Ishikawa (cell line): Measurements from ENCODE around the gene TOMM40L.

Experiments used
- CEBPB ChIP-seq: IDR thresholded peaks from 2 replicates; pipeline ENCODE4 v1.6.1; 2012
- CREB1 ChIP-seq: IDR thresholded peaks from 2 replicates; pipeline ENCODE4 v1.6.1; 2012; ENCODE audit warnings: low read depth
- EGR1 ChIP-seq: IDR thresholded peaks from 2 replicates; pipeline ENCODE4 v1.6.1; 2012
- EP300 ChIP-seq: IDR thresholded peaks from 2 replicates; pipeline ENCODE4 v1.6.1; 2012; ENCODE audit warnings: borderline replicate concordance
- FOXM1 ChIP-seq: IDR thresholded peaks from 2 replicates; pipeline ENCODE4 v1.6.1; 2012; ENCODE audit warnings: low read depth, borderline replicate concordance
- MAX ChIP-seq: IDR thresholded peaks from 2 replicates; pipeline ENCODE4 v1.6.1; 2012
- NFIC ChIP-seq: IDR thresholded peaks from 2 replicates; pipeline ENCODE4 v1.6.1; 2012
- RAD21 ChIP-seq: IDR thresholded peaks from 2 replicates; pipeline ENCODE4 v1.6.1; 2012; ENCODE audit warnings: low read depth
- TAF1 ChIP-seq: IDR thresholded peaks from 2 replicates; pipeline ENCODE4 v1.6.1; 2012; ENCODE audit warnings: low read depth, mild to moderate bottlenecking
- TCF12 ChIP-seq: IDR thresholded peaks from 2 replicates; pipeline ENCODE4 v1.6.1; 2012; ENCODE audit warnings: low read depth
- TEAD4 ChIP-seq: IDR thresholded peaks from 2 replicates; pipeline ENCODE4 v1.6.1; 2012
- USF1 ChIP-seq: IDR thresholded peaks from 2 replicates; pipeline ENCODE4 v1.6.1; 2012
- YY1 ChIP-seq: IDR thresholded peaks from 2 replicates; pipeline ENCODE4 v1.6.1; 2012; ENCODE audit warnings: low read depth
- TF ChIP-seq, protein P1 (sequence below): IDR thresholded peaks from 2 replicates; pipeline ENCODE4 v1.6.1; 2012; ENCODE audit warnings: low read depth, mild to moderate bottlenecking

The TOMM40L gene

DNA sequence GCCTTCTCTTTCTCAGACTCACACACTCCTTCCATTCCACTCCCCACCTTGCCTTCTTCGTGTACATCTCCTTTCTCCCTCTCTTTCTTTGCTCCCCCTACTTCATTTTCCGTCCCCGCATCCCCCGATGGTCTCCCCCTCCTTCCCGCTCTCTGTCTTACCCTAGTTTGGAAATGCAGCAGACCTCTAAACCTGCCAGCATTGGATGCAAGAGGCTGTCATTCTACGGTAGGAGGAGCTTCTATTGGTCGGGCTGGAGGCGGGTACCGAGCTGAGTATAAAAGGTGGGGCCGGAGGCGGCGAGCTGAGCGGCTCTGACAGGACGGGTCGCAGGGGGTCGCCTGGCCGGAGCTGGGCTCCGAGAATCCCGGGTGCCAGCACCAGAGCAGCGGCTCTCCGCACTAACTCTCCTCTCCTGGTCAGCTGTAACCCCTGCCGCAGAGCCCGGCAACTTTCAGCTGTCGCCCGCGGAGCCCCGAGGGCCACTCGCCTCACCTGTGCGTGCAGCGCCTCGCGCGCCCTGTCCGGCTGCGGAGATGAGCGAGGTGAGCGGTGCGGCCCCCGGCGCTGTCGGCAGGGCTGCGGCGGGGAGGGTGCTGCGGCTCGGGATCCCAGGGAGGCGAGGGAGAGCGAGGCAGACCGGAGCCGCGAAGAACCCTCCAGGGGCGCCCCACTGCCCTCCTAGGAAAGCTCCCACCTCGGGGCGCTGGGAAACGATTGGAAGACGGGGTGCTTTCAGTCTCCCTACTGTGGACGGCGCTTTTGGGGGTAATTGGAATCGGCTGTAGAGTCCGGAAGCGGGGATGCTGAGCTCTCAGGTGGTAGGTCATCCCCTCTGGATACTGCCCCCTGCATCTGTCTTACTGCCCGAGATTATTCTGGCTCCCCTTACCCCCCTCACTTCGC is 32.8 kb downstream of the TOMM40L start, which contains the start of gene PCP4L1:
TSS of gene PCP4L1 (plus strand) at position 307 of the 906 bp plus-strand sequence. CDS start at position 537, 230 bp downstream.
- TF ChIP-seq MAX: no peak; the same call in 1 of the 2 replicates

GRCh38 chr1:161259345-161259702 is 33.5 kb downstream of the TOMM40L start:
- TF ChIP-seq EP300 (no peak), TEAD4 (no peak), RAD21 (no peak)

DNA sequence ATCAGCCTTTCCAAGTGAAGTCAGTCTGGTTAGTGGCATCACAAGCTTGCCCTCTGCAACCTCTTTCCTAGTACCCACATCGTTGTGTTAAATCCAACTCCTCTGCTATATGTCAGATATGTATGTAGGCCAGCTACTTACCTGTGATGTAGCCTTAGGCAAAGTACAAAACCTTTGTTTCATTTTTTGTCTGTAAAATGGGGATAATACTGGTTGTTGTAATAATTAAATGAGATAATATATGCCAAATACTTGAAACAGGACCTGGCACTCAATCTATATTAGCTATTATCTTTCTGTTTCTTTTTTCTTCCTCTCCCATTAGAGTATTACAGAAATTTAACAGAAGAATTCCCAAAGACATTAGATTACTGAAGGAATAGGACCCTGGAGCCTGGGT is 33.9 kb downstream of the TOMM40L start:
- TF ChIP-seq MAX (no peak), TCF12 (no peak), USF1 (no peak), YY1 (no peak), NFIC (no peak), EGR1 (no peak), CREB1 (no peak), TAF1 (no peak), EP300 (no peak), TEAD4 (no peak), RAD21 (no peak)
- TF ChIP-seq, protein P1, sequence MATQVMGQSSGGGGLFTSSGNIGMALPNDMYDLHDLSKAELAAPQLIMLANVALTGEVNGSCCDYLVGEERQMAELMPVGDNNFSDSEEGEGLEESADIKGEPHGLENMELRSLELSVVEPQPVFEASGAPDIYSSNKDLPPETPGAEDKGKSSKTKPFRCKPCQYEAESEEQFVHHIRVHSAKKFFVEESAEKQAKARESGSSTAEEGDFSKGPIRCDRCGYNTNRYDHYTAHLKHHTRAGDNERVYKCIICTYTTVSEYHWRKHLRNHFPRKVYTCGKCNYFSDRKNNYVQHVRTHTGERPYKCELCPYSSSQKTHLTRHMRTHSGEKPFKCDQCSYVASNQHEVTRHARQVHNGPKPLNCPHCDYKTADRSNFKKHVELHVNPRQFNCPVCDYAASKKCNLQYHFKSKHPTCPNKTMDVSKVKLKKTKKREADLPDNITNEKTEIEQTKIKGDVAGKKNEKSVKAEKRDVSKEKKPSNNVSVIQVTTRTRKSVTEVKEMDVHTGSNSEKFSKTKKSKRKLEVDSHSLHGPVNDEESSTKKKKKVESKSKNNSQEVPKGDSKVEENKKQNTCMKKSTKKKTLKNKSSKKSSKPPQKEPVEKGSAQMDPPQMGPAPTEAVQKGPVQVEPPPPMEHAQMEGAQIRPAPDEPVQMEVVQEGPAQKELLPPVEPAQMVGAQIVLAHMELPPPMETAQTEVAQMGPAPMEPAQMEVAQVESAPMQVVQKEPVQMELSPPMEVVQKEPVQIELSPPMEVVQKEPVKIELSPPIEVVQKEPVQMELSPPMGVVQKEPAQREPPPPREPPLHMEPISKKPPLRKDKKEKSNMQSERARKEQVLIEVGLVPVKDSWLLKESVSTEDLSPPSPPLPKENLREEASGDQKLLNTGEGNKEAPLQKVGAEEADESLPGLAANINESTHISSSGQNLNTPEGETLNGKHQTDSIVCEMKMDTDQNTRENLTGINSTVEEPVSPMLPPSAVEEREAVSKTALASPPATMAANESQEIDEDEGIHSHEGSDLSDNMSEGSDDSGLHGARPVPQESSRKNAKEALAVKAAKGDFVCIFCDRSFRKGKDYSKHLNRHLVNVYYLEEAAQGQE: no peak

GRCh38 chr1:161260376-161261260 is 34.8 kb downstream of the TOMM40L start:
- no peak for TF ChIP-seq TCF12
- no peak for TF ChIP-seq CREB1
- TF ChIP-seq CEBPB: peak; percentile 50; the same call in 1 of the 2 replicates

GRCh38 chr1:161261261-161262235 is 35.7 kb downstream of the TOMM40L start:
- TF ChIP-seq EGR1: no peak
- TF ChIP-seq, protein P1: peak; percentile 59

GRCh38 chr1:161265305-161265704 is 39.4 kb downstream of the TOMM40L start:
- no peak for TF ChIP-seq TAF1
- no peak for TF ChIP-seq FOXM1
- TF ChIP-seq USF1: no peak
- TF ChIP-seq YY1: no peak
- no peak for TF ChIP-seq TCF12
- TF ChIP-seq EP300: no peak
- no peak for TF ChIP-seq TEAD4
- TF ChIP-seq RAD21: no peak
- no peak for TF ChIP-seq CREB1
- TF ChIP-seq, protein P1: no peak
- no peak for TF ChIP-seq NFIC
- no peak for TF ChIP-seq MAX
- TF ChIP-seq EGR1: no peak
